RWPE1 (cell line): ENCODE measurements around the gene CACNA1I.

Experiments
- CTCF ChIA-PET: fragments of 350-600 bp; sonication (Branson Sonifier 250); formaldehyde crosslinking; extraction: SDS; loops from one replicate; lab custom pipeline; 2021; lab: Yijun Ruan, JAX
- POLR2A ChIA-PET: fragments of 400-600 bp; formaldehyde crosslinking; extraction: SDS; loops from one replicate; lab custom pipeline; 2020; ENCODE audit warnings: antibody characterized with exemption; ENCODE audit not compliant: low non-redundant PET; lab: Yijun Ruan, JAX
- DNase-seq: peaks from one replicate; pipeline ENCODE4 v3.0.0; 2012; ENCODE audit warnings: low spot score
- H3K27ac ChIP-seq: fragments of 450-650 bp; 2 replicates; pipeline ENCODE4 v1.5.1; 2017
- CTCF ChIP-seq: fragments of 450-650 bp; conservative IDR thresholded peaks from 2 replicates; pipeline ENCODE4 v1.5.1; 2017; ENCODE audit warnings: low read depth, mild to moderate bottlenecking

The CACNA1I gene

GRCh38 chr22:39674536-39674935, 104.0 kb downstream of the CACNA1I start:
- ChIA-PET CTCF (no interaction called here), POLR2A (no interaction called here)
- DNase-seq: peak; percentile 19
- TF ChIP-seq CTCF: no peak
- no peak overlapping the region for H3K27ac ChIP-seq

- CTCF ChIA-PET: no interaction called here
- DNase-seq: no peak
- POLR2A ChIA-PET: no interaction called here
- TF ChIP-seq CTCF: no peak
- H3K27ac ChIP-seq: no peak overlapping the region
Measured at GRCh38 chr22:39675947-39676346, 105.4 kb downstream of the CACNA1I start.

- no peak overlapping the region for H3K27ac ChIP-seq
- ChIA-PET POLR2A (no interaction called here), CTCF (no interaction called here)
- no peak for DNase-seq
- no peak for TF ChIP-seq CTCF
Measured at GRCh38 chr22:39677967-39678366, 107.4 kb downstream of the CACNA1I start.

GRCh38 chr22:39678862-39679490, 108.4 kb downstream of the CACNA1I start:
- H3K27ac ChIP-seq: no peak overlapping the region
- ChIA-PET POLR2A (no interaction called here), CTCF (interaction anchor here (0.5 kb wide), 2 partner anchors 26 to 581 kb away, joined by 3 to 4 read pairs; no protein-coding TSS in a partner anchor)
- no peak for DNase-seq
- TF ChIP-seq CTCF: no peak

- POLR2A ChIA-PET: no interaction called here
- CTCF ChIA-PET: no interaction called here
- H3K27ac ChIP-seq: no peak overlapping the region
- TF ChIP-seq CTCF: no peak
- DNase-seq: no peak
Measured at GRCh38 chr22:39679652-39680051, 109.1 kb downstream of the CACNA1I start.

- no peak for TF ChIP-seq CTCF
- POLR2A ChIA-PET: no interaction called here
Measured at GRCh38 chr22:39680486-39680885, 109.9 kb downstream of the CACNA1I start.

More at GRCh38 chr22:39680486-39680885, 109.9 kb downstream of the CACNA1I start:
- no peak for DNase-seq
- H3K27ac ChIP-seq: no peak overlapping the region
- CTCF ChIA-PET: no interaction called here
